GM12878 (cell line): ENCODE results near the gene GALK1. TPM values are rescaled to one million over a fixed set of nuclear protein-coding genes. Genes with fewer than 3 reads are reported as not detected.

ENCODE experiments used
- ATAC-seq: fragments of 200-7000 bp; cut with Tn5 transposase; 3 replicates; pipeline ENCODE4 v1.9.1; 2020; ENCODE audit warnings: mild to moderate bottlenecking, moderate library complexity
- BruUV-seq: library from RNA; stranded (reverse); fragments of 400-500 nt; replicated peaks from 2 replicates; lab custom pipeline; 2021; lab: Mats Ljungman, UMichigan
- CTCF ChIA-PET: fragments of 300-600 bp; sonication (Branson Sonifier 250); formaldehyde crosslinking; extraction: SDS; loops from one replicate; lab custom pipeline; 2021; ENCODE audit warnings: inconsistent platforms; lab: Yijun Ruan, JAX
- POLR2A ChIA-PET: fragments of 350-600 bp; formaldehyde crosslinking; extraction: SDS; loops from one replicate; lab custom pipeline; 2021; ENCODE audit warnings: inconsistent platforms; lab: Charles Lee
- RAD21 ChIA-PET: fragments of 300-600 bp; sonication (Branson Sonifier 250); formaldehyde crosslinking; loops from one replicate; lab custom pipeline; 2023; ENCODE audit warnings: antibody characterized with exemption; ENCODE audit not compliant: unreplicated experiment; lab: Charles Lee
- SMC1A ChIA-PET: fragments of 300-600 bp; sonication (Branson Sonifier 250); formaldehyde crosslinking; loops from one replicate; lab custom pipeline; 2023; ENCODE audit not compliant: unreplicated experiment, uncharacterized antibody; lab: Charles Lee
- DNase-seq: peaks from one replicate; pipeline ENCODE4 v3.0.0-alpha.2; 2011; ENCODE audit warnings: low read depth, low spot score
- FAIRE-seq: peaks from 3 replicates; lab custom pipeline; 2011; peaks lifted over from hg19 to GRCh38; lab: Jason Lieb, UNC
- H2AFZ ChIP-seq: 2 replicates; pipeline ENCODE4 v1.6.0; 2011; ENCODE audit warnings: low read depth, low read length, control low read depth; ENCODE audit not compliant: control insufficient read depth
- H3K27ac ChIP-seq: 2 replicates; pipeline ENCODE4 v1.5.1; 2011; ENCODE audit warnings: control low read depth; ENCODE audit not compliant: control insufficient read depth, insufficient read depth
- H3K27me3 ChIP-seq, 2 experiments: replicated peaks in 1 of 2; 2 replicates each; pipeline versions ENCODE4 v1.6.0 to v1.6.1; 2011; ENCODE audit warnings: low read length in 1 of 2; ENCODE audit not compliant: control insufficient read depth in 2 of 2, insufficient read depth in 2 of 2
- H3K36me3 ChIP-seq, 2 experiments: 2 replicates each; pipeline ENCODE4 v1.5.1; 2011; ENCODE audit warnings: low read length in 1 of 2; ENCODE audit not compliant: control insufficient read depth in 2 of 2, insufficient read depth in 2 of 2
- H3K4me1 ChIP-seq: 2 replicates; pipeline ENCODE4 v1.6.1; 2011; ENCODE audit warnings: mild to moderate bottlenecking, low read length, moderate library complexity, mixed read lengths; ENCODE audit not compliant: control insufficient read depth, insufficient read depth
- H3K4me2 ChIP-seq: 2 replicates; pipeline ENCODE4 v1.6.0; 2011; ENCODE audit warnings: control low read depth; ENCODE audit not compliant: control insufficient read depth, insufficient read depth
- H3K4me3 ChIP-seq: fragments of 200-600 bp; sonication (generic); 2 replicates; pipeline ENCODE4 v1.5.1; 2016
- H3K79me2 ChIP-seq: 2 replicates; pipeline ENCODE4 v1.6.0; 2011; ENCODE audit warnings: low read length; ENCODE audit not compliant: control insufficient read depth, insufficient read depth
- H3K9ac ChIP-seq: 2 replicates; pipeline ENCODE4 v1.8.0; 2011; ENCODE audit warnings: low read length, control low read depth, mixed read lengths; ENCODE audit not compliant: control insufficient read depth, insufficient read depth
- H3K9me3 ChIP-seq: replicated peaks from 3 replicates; pipeline ENCODE4 v1.5.1; 2011; ENCODE audit warnings: mild to moderate bottlenecking, low read length; ENCODE audit not compliant: control insufficient read depth, insufficient read depth
- H4K20me1 ChIP-seq: 2 replicates; pipeline ENCODE4 v1.6.0; 2011; ENCODE audit not compliant: control insufficient read depth, insufficient read depth
- BCL11A ChIP-seq: IDR thresholded peaks from 2 replicates; pipeline ENCODE4 v1.6.1; 2011; ENCODE audit warnings: low read depth, low read length
- BMI1 ChIP-seq: fragments of 450-650 bp; IDR thresholded peaks from 2 replicates; pipeline ENCODE4 v1.6.1; 2016; ENCODE audit warnings: mild to moderate bottlenecking, moderate library complexity, borderline replicate concordance
- CHD2 ChIP-seq: IDR thresholded peaks from 2 replicates; pipeline ENCODE4 v1.6.1; 2011; ENCODE audit warnings: low read depth, low read length, improper control_type of control experiment, borderline replicate concordance
- EZH2 ChIP-seq: IDR thresholded peaks from 2 replicates; pipeline ENCODE4 v1.6.1; 2012; ENCODE audit warnings: low read depth, mild to moderate bottlenecking, control low read depth, inconsistent platforms, low read length, borderline replicate concordance; ENCODE audit not compliant: control insufficient read depth
- FOXK2 ChIP-seq: fragments of 450-650 bp; IDR thresholded peaks from 2 replicates; pipeline ENCODE4 v1.6.1; 2017; ENCODE audit warnings: mild to moderate bottlenecking, moderate library complexity
- HCFC1 ChIP-seq: fragments of 150-350 bp; IDR thresholded peaks from 2 replicates; pipeline ENCODE4 v1.6.1; 2014; ENCODE audit warnings: low read length
- HDGF ChIP-seq: fragments of 450-650 bp; IDR thresholded peaks from 2 replicates; pipeline ENCODE4 v1.6.1; 2016; ENCODE audit warnings: antibody characterized with exemption
- IRF4 ChIP-seq: IDR thresholded peaks from 2 replicates; pipeline ENCODE4 v1.6.1; 2011; ENCODE audit warnings: low read depth, low read length
- KLF5 ChIP-seq: fragments of 450-650 bp; IDR thresholded peaks from 2 replicates; pipeline ENCODE4 v1.6.1; 2014; ENCODE audit warnings: mild to moderate bottlenecking; ENCODE audit not compliant: partially characterized antibody
- NR2C2 ChIP-seq: IDR thresholded peaks from 2 replicates; pipeline ENCODE4 v1.6.1; 2011; ENCODE audit warnings: borderline replicate concordance, low read depth; ENCODE audit not compliant: control insufficient read depth, insufficient read length
- RFX5 ChIP-seq: IDR thresholded peaks from 2 replicates; pipeline ENCODE4 v1.6.1; 2011; ENCODE audit warnings: low read depth, low read length, improper control_type of control experiment
- RUNX3 ChIP-seq: IDR thresholded peaks from 2 replicates; pipeline ENCODE4 v1.6.1; 2012; ENCODE audit warnings: low read length, inconsistent platforms
- SIN3A ChIP-seq: IDR thresholded peaks from 2 replicates; pipeline ENCODE4 v1.6.1; 2012; ENCODE audit warnings: low read depth, low read length, improper control_type of control experiment
- SMARCA5 ChIP-seq: fragments of 450-650 bp; IDR thresholded peaks from 2 replicates; pipeline ENCODE4 v1.6.1; 2017; ENCODE audit warnings: mild to moderate bottlenecking
- TCF12 ChIP-seq: IDR thresholded peaks from 2 replicates; pipeline ENCODE4 v1.6.1; 2011; ENCODE audit warnings: low read depth, mild to moderate bottlenecking, low read length
- ZBTB11 ChIP-seq: fragments of 450-650 bp; formaldehyde crosslinking; IDR thresholded peaks from 2 replicates; pipeline ENCODE4 v1.5.0; 2022; ENCODE audit warnings: mild to moderate bottlenecking, missing genetic modification characterization
- WGBS: methylation state at CpG from one replicate; pipeline ENCODE4 v1.1.6; 2016; ENCODE audit warnings: low lambda C conversion rate; ENCODE audit not compliant: insufficient replicate concordance, insufficient coverage; ENCODE audit errors: missing lambda C conversion rate; 5-methylcytosine and 5-hydroxymethylcytosine counted together
- in situ Hi-C: fragments of 300-500 bp; cut with MboI; formaldehyde crosslinking; loops from 9 replicates; pipeline ENCODE4 v1.14.3; 2018; ENCODE audit warnings: mixed read lengths
- intact Hi-C: fragments of 100-400 bp; cut with micrococcal nuclease; formaldehyde crosslinking; loops from one replicate; pipeline ENCODE4 v1.14.2; 2022; ENCODE audit not compliant: unreplicated experiment
- polyA plus RNA-seq, 11 experiments: library from polyadenylated mRNA; depleted of rRNA in 4 of 11; unstranded in 6 of 11; stranded (reverse) in 5 of 11; fragments of >200 nt; fragmentation: Nextera tagmentation in 4 of 11; fragmentation: Illumina TruSeq in 1 of 11; extraction: Ambion mirVana in 4 of 11; extraction: Trizol in 1 of 11; gene quantifications; 1 replicate in 1 of 11; 2 replicates in 10 of 11; pipeline versions ENCODE4 v1.2.1 to v1.2.3, GENCODE V29; 2011 to 2016; ENCODE audit warnings: inconsistent platforms in 2 of 11, missing spikeins in 2 of 11, low read depth in 1 of 11
- total RNA-seq, 4 experiments: library from RNA; depleted of rRNA in 3 of 4; stranded (reverse); fragments of >200 nt in 3 of 4; fragmentation: Illumina TruSeq in 1 of 4; extraction: Trizol in 1 of 4; gene quantifications; 2 replicates each; pipeline versions ENCODE4 v1.2.1 to v1.2.3, GENCODE V29; 2013 to 2021

Gene GALK1
- total and polyA plus RNA-seq, 10 of the 15 experiments (the other 5 are each of a cell fraction or from before 2014, with no cell fraction given): 0.21 to 43.8 (median 21.4) TPM

GRCh38 chr17:75795820-75796607 is 31.0 kb upstream of the GALK1 start:
- intact Hi-C loops (no loop called here), in situ Hi-C loops (no loop called here)
- H3K79me2 ChIP-seq: peaks cover 14% of the 10 kb centered on the region
- TF ChIP-seq SIN3A: no peak
- TF ChIP-seq EZH2: no peak
- TF ChIP-seq NR2C2: no peak
- TF ChIP-seq HDGF: no peak
- no peak for TF ChIP-seq BCL11A
- no peak for TF ChIP-seq FOXK2
- TF ChIP-seq IRF4: no peak
- TF ChIP-seq HCFC1: no peak
- no peak for TF ChIP-seq TCF12
- TF ChIP-seq CHD2: no peak
- no peak for TF ChIP-seq ZBTB11 (CRISPR knock-in tag)
- TF ChIP-seq KLF5: no peak
- no peak for TF ChIP-seq RFX5
- no peak for TF ChIP-seq SMARCA5
- no peak for TF ChIP-seq RUNX3
- TF ChIP-seq BMI1: no peak
- no TSS peak for BruUV-seq
- ChIA-PET RAD21 (interaction anchor here (0.6 to 1.5 kb wide), 3 partner anchors 11 to 32 kb away, joined by 3 to 4 read pairs (median 3); partner anchors contain the start of gene GALK1), POLR2A (interaction anchor here (0.5 to 2.4 kb wide), 11 partner anchors 10 to 929 kb away, joined by 3 to 17 read pairs (median 4); partner anchors contain the start of gene WBP2), SMC1A (interaction anchor here (1.0 to 3.2 kb wide), 3 partner anchors 9 to 32 kb away, joined by 3 to 9 read pairs (median 7); no protein-coding TSS in a partner anchor), CTCF (interaction anchor here (0.7 to 3.2 kb wide), 7 partner anchors 9 to 52 kb away, joined by 3 to 12 read pairs (median 6); no protein-coding TSS in a partner anchor)
- DNase-seq (no peak), FAIRE-seq (no peak), ATAC-seq (no peak)
- H3K4me3 ChIP-seq: no peak overlapping the region
- no peaks in the 10 kb centered on the region for H4K20me1 ChIP-seq
- no peak overlapping the region for H3K9ac ChIP-seq
- no peaks in the 10 kb centered on the region for H3K4me1 ChIP-seq
- WGBS: 82% methylated on average over 8 of the region's 8 CpGs
- no peak overlapping the region for H3K4me2 ChIP-seq
- H3K27ac ChIP-seq: no peak overlapping the region
- no peaks in the 10 kb centered on the region for H3K9me3 ChIP-seq
- no peaks in the 10 kb centered on the region for H3K27me3 ChIP-seq
- H2AFZ ChIP-seq: no peak overlapping the region
- H3K36me3 ChIP-seq: peaks cover 3 to 27% of the 10 kb centered on the region in 2 experiments
